DOHH2 (cell line): ENCODE measurements around the gene SLC35D1.
A peak's percentile ranks its signal among the peaks of the same experiment; 100 is the strongest.

Experiments
- H3F3A ChIP-seq: fragments of 200-600 bp; sonication (generic), shearing (Covaris generic); 2 replicates; pipeline ENCODE4 v1.6.0; 2016; ENCODE audit warnings: antibody characterized with exemption, mild to moderate bottlenecking; ENCODE audit not compliant: control insufficient read depth, insufficient read depth
- H3K27ac ChIP-seq: fragments of 200-600 bp; sonication (generic); 2 replicates; pipeline ENCODE4 v1.5.1; 2014; ENCODE audit warnings: low read depth, mild to moderate bottlenecking, low read length, moderate library complexity
- H3K27me3 ChIP-seq: fragments of 200-600 bp; sonication (generic); 2 replicates; pipeline ENCODE4 v1.6.1; 2014; ENCODE audit warnings: mild to moderate bottlenecking, low read length, mixed read lengths; ENCODE audit not compliant: control insufficient read depth
- H3K36me3 ChIP-seq: fragments of 200-600 bp; sonication (generic); 2 replicates; pipeline ENCODE4 v1.6.1; 2014; ENCODE audit warnings: mild to moderate bottlenecking, low read length, moderate library complexity, mixed read lengths; ENCODE audit not compliant: control insufficient read depth
- H3K4me1 ChIP-seq: fragments of 200-600 bp; sonication (generic); 2 replicates; pipeline ENCODE4 v1.6.1; 2014; ENCODE audit warnings: mild to moderate bottlenecking, low read length, mixed read lengths; ENCODE audit not compliant: control insufficient read depth
- H3K4me2 ChIP-seq: fragments of 200-600 bp; sonication (generic); 2 replicates; pipeline ENCODE4 v1.6.0; 2014; ENCODE audit warnings: mild to moderate bottlenecking, low read length, moderate library complexity
- H3K4me3 ChIP-seq: fragments of 200-600 bp; sonication (generic); 2 replicates; pipeline ENCODE4 v1.5.1; 2014; ENCODE audit warnings: mild to moderate bottlenecking, low read length, mixed read lengths
- H3K79me2 ChIP-seq: fragments of 200-600 bp; sonication (generic); 2 replicates; pipeline ENCODE4 v1.6.1; 2014; ENCODE audit warnings: mild to moderate bottlenecking, low read length, mixed read lengths; ENCODE audit not compliant: control insufficient read depth
- H3K9me2 ChIP-seq: fragments of 200-600 bp; sonication (generic); replicated peaks from 2 replicates; pipeline ENCODE4 v1.6.1; 2014; ENCODE audit warnings: mild to moderate bottlenecking, low read length, mixed read lengths; ENCODE audit not compliant: control insufficient read depth
- H3K9me3 ChIP-seq: fragments of 200-600 bp; sonication (generic); 2 replicates; pipeline ENCODE4 v1.6.1; 2014; ENCODE audit warnings: antibody characterized with exemption, low read length, mixed read lengths; ENCODE audit not compliant: control insufficient read depth, insufficient read depth
- H4K20me1 ChIP-seq: fragments of 200-600 bp; sonication (generic); 2 replicates; pipeline ENCODE4 v1.6.0; 2014; ENCODE audit warnings: low read depth, mild to moderate bottlenecking, antibody characterized with exemption, low read length, moderate library complexity; ENCODE audit not compliant: control insufficient read depth, insufficient read depth
- CTCF ChIP-seq: fragments of 200-600 bp; sonication (generic); IDR thresholded peaks from one replicate; pipeline ENCODE4 v1.5.1; 2014; ENCODE audit warnings: antibody characterized with exemption, mild to moderate bottlenecking, low read depth, low read length; ENCODE audit not compliant: poor library complexity, severe bottlenecking
- EZH2phosphoT487 ChIP-seq: fragments of 200-600 bp; sonication (generic); IDR thresholded peaks from 2 replicates; pipeline ENCODE4 v1.6.1; 2017; ENCODE audit warnings: borderline replicate concordance, mild to moderate bottlenecking, antibody characterized with exemption, low read length, moderate library complexity, mixed read lengths

The SLC35D1 gene

GRCh38 chr1:67052741-67053534 is 1.0 kb downstream of the SLC35D1 start:
- peaks cover 42% of the 10 kb centered on the region for H3K4me1 ChIP-seq
- no peaks in the 10 kb centered on the region for H4K20me1 ChIP-seq
- peaks cover 55% of the 10 kb centered on the region for H3K79me2 ChIP-seq
- H3K9me2 ChIP-seq: no peaks in the 10 kb centered on the region
- no peaks in the 10 kb centered on the region for H3K27me3 ChIP-seq
- no peaks in the 10 kb centered on the region for H3K9me3 ChIP-seq
- peak overlapping the region; percentile 81 for H3K27ac ChIP-seq
- peak overlapping the region; percentile 91 for H3K4me2 ChIP-seq
- no peak for TF ChIP-seq CTCF
- H3K4me3 ChIP-seq: peak overlapping the region; percentile 81
- H3K36me3 ChIP-seq: peaks cover 58% of the 10 kb centered on the region
- H3F3A ChIP-seq: no peaks in the 10 kb centered on the region; the same call in 1 of the 2 replicates

DNA sequence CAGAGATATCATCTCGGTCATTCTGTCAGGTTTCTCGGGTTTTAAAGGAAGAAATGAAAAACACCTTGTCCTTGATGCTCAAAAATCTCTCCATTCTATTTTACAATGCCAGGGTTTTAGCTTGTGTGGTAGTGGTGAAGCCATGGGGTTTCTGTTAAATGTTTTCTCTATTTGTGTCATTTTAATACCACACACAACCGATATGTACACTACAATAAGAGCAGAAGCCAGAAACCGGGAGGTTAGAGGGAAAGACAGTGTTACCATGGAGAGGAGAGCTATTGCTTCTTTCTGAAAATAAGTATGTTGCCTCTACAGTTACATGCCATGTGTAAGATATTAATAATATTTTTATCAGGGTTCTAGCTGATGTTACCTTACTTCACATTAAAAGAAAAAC is 2.8 kb downstream of the SLC35D1 start:
- Histone ChIP-seq H4K20me1 (no peaks in the 10 kb centered on the region), H3K4me2 (peak overlapping the region; percentile 91), H3K4me1 (peaks cover 58% of the 10 kb centered on the region), H3K4me3 (peak overlapping the region; percentile 81), H3K36me3 (peaks cover 75% of the 10 kb centered on the region), H3K79me2 (peaks cover 66% of the 10 kb centered on the region), H3K27me3 (no peaks in the 10 kb centered on the region), H3K9me2 (no peaks in the 10 kb centered on the region), H3K9me3 (no peaks in the 10 kb centered on the region), H3K27ac (no peak overlapping the region), H3F3A (no peaks in the 10 kb centered on the region; the same call in 1 of the 2 replicates)
- TF ChIP-seq CTCF (no peak), EZH2phosphoT487 (no peak)

GRCh38 chr1:67044631-67045270 is 9.2 kb downstream of the SLC35D1 start:
- Histone ChIP-seq H3K9me3 (no peaks in the 10 kb centered on the region), H3K9me2 (no peaks in the 10 kb centered on the region), H3K4me1 (peaks cover 39% of the 10 kb centered on the region), H3K4me3 (peak overlapping the region; percentile 49), H4K20me1 (no peaks in the 10 kb centered on the region), H3K79me2 (peaks cover 66% of the 10 kb centered on the region), H3K36me3 (peaks cover 99% of the 10 kb centered on the region), H3K4me2 (peak overlapping the region; percentile 60), H3F3A (no peaks in the 10 kb centered on the region), H3K27me3 (no peaks in the 10 kb centered on the region), H3K27ac (peak overlapping the region; percentile 55)
- TF ChIP-seq CTCF: no peak
- no peak for TF ChIP-seq EZH2phosphoT487
